Activated naive CD4-positive, alpha-beta T cell treated with anti-CD3 and anti-CD28 coated beads for 36 hours (primary cell): ENCODE measurements around the gene FMN2. TPM values are rescaled to one million over a fixed set of nuclear protein-coding genes. Genes with fewer than 3 reads are reported as not detected.

Experiments used
- CTCF ChIA-PET: fragments of 350-600 bp; sonication (Branson Sonifier 250); formaldehyde crosslinking; loops from one replicate; lab custom pipeline; 2021; ENCODE audit warnings: antibody characterized with exemption; lab: Charles Lee
- DNase-seq: peaks from one replicate; pipeline ENCODE4 v3.0.0-alpha.2; 2020
- H3K27ac Mint-ChIP-seq: one replicate; pipeline ENCODE4 v1.8.0; 2021; ENCODE audit warnings: mild to moderate bottlenecking, mixed read lengths
- H3K27me3 Mint-ChIP-seq: one replicate; pipeline ENCODE4 v1.8.0; 2021; ENCODE audit warnings: low read depth, mixed read lengths
- H3K36me3 Mint-ChIP-seq: one replicate; pipeline ENCODE4 v1.8.0; 2021; ENCODE audit warnings: low read depth, mixed read lengths
- H3K4me1 Mint-ChIP-seq: one replicate; pipeline ENCODE4 v1.8.0; 2021; ENCODE audit warnings: low read depth, mixed read lengths
- H3K4me3 Mint-ChIP-seq: one replicate; pipeline ENCODE4 v1.8.0; 2021; ENCODE audit warnings: mild to moderate bottlenecking, moderate library complexity, mixed read lengths
- H3K9me3 Mint-ChIP-seq: one replicate; pipeline ENCODE4 v1.8.0; 2021; ENCODE audit warnings: mixed read lengths
- intact Hi-C: fragments of 100-400 bp; cut with micrococcal nuclease; formaldehyde crosslinking; loops from one replicate; pipeline ENCODE4 v1.15.1; 2023
- total RNA-seq, 2 experiments: library from RNA; stranded (reverse); gene quantifications; one replicate each; pipeline ENCODE4 v1.2.3, GENCODE V29; 2021

Gene FMN2
- total RNA-seq, 2 experiments from 2014 or later: not detected

- Mint-ChIP-seq H3K4me3 (no peak overlapping the region), H3K4me1 (no peaks in the 10 kb centered on the region), H3K27ac (no peak overlapping the region), H3K36me3 (no peaks in the 10 kb centered on the region), H3K9me3 (no peaks in the 10 kb centered on the region), H3K27me3 (peaks cover 16% of the 10 kb centered on the region)
- intact Hi-C loops: no loop called here
- no peak for DNase-seq
- CTCF ChIA-PET: interaction anchor here (0.5 kb wide), 1 partner anchor 25 kb away, joined by 8 read pairs; no protein-coding TSS in a partner anchor
Measured at GRCh38 chr1:240084749-240085148, 6.9 kb upstream of the FMN2 start.

DNA sequence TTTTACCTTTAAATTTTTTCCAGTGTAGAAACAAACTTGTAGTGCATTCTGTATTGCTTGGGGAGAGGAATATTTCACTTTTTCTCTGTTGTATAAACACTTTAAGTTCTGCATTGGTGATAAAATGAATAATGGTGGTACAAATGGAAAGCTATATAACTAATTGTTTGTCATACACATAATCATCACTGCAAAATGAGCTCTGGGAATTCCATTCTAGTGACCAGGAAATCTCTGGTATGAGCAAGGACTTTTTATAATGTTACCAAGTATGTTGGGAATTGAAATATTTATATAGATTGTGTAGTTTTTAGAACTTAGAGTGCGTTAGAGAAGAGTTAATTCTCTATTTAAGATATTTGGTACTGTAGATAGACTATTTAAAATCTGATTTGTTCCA, 5.0 kb upstream of the FMN2 start:
- intact Hi-C loops: no loop called here
- Mint-ChIP-seq H3K9me3 (no peaks in the 10 kb centered on the region), H3K27me3 (peaks cover 29% of the 10 kb centered on the region), H3K36me3 (no peaks in the 10 kb centered on the region), H3K27ac (no peak overlapping the region), H3K4me3 (no peak overlapping the region), H3K4me1 (peaks cover 4% of the 10 kb centered on the region)
- CTCF ChIA-PET: interaction anchor here (0.6 kb wide), 1 partner anchor 112 kb away, joined by 5 read pairs; no protein-coding TSS in a partner anchor
- DNase-seq: no peak

- CTCF ChIA-PET: no interaction called here
- Mint-ChIP-seq H3K36me3 (no peaks in the 10 kb centered on the region), H3K9me3 (no peaks in the 10 kb centered on the region), H3K4me1 (peaks cover 6% of the 10 kb centered on the region), H3K27me3 (peaks cover 37% of the 10 kb centered on the region), H3K4me3 (no peak overlapping the region), H3K27ac (no peak overlapping the region)
- intact Hi-C loops: no loop called here
- DNase-seq: no peak
Measured at GRCh38 chr1:240090014-240090413, 1.7 kb upstream of the FMN2 start.

DNA sequence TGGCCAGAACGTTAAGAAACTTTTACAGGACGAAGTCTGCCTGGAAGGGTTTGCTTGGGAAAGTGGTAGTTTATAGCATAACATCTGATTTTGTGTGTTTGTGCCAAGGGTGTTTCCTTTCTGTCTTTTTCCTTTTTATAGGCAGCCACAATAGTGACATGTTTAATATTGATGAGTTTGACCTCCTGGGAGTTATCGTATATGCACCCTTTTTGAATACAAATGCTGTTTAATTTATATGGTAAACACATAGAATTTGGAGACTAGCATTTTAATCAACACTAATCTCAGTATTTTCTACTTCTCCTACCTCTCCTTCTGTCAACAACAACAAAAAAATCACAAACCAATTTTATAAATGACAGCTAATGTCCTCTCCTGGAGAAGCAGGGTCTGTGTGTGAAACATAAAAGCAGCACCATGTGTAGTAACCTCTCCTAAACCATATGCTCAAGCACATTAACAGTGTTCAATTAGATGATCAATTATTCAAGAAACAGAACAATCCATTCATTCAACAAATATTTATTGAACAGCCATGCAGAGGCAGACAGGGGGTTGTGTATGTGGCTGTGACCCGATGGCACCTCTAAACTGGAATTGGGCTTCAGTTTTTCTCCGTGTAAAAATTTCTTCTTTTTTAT, 604 bp upstream of the FMN2 start:
- Mint-ChIP-seq H3K4me1 (peaks cover 6% of the 10 kb centered on the region), H3K9me3 (no peaks in the 10 kb centered on the region), H3K27me3 (peaks cover 39% of the 10 kb centered on the region), H3K36me3 (no peaks in the 10 kb centered on the region), H3K4me3 (no peak overlapping the region), H3K27ac (no peak overlapping the region)
- DNase-seq: no peak
- intact Hi-C loops: no loop called here
- CTCF ChIA-PET: no interaction called here

DNA sequence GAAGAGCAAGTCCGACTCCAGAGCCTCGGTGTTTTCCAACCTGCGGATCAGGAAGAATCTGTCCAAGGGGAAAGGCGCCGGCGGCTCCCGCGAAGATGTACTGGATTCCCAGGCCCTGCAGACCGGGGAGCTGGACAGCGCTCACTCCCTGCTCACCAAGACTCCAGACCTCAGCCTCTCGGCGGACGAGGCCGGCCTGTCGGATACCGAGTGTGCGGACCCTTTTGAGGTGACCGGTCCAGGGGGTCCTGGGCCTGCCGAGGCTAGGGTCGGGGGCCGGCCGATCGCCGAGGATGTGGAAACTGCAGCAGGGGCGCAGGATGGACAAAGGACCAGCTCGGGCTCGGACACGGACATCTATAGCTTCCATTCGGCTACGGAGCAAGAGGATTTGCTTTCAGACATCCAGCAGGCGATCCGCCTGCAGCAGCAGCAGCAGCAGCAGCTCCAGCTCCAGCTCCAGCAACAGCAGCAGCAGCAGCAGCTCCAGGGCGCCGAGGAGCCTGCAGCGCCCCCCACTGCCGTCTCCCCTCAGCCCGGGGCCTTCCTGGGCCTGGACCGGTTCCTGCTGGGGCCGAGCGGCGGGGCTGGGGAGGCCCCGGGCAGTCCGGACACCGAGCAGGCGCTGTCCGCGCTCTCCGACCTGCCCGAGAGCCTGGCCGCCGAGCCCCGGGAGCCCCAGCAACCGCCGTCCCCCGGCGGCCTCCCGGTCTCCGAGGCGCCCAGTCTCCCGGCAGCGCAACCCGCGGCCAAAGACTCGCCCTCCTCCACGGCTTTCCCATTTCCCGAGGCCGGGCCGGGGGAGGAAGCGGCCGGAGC, 827 bp downstream of the FMN2 start:
- Mint-ChIP-seq H3K36me3 (no peaks in the 10 kb centered on the region), H3K4me3 (no peak overlapping the region), H3K4me1 (peaks cover 6% of the 10 kb centered on the region), H3K27ac (no peak overlapping the region), H3K9me3 (no peaks in the 10 kb centered on the region), H3K27me3 (peaks cover 36% of the 10 kb centered on the region)
- CTCF ChIA-PET: no interaction called here
- DNase-seq: no peak
- intact Hi-C loops: no loop called here

DNA sequence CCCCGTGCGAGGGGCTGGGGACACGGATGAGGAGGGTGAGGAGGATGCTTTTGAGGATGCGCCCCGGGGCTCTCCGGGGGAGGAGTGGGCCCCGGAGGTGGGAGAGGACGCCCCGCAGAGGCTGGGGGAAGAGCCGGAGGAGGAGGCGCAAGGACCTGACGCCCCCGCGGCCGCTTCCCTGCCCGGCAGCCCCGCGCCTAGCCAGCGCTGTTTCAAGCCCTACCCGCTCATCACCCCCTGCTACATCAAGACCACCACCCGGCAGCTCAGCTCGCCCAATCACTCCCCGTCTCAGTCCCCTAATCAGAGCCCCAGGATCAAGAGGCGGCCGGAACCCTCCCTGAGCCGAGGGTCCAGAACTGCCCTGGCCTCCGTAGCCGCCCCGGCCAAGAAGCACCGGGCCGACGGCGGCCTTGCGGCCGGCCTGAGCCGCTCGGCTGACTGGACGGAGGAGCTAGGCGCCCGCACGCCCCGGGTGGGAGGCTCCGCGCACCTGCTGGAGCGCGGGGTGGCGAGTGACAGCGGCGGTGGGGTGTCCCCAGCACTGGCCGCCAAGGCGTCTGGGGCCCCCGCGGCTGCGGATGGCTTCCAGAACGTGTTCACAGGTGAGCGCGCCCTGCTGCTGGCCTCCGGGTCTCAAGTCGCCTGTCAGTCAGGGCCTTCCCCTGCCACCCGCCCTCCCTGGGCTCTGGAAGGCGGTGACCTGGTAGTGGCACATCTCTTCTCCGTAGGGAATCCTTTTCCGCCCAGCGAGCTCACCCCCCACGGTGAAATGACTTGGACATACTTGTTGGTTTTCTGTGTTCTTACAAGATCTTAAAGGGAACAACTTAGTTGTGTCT, 1.7 kb downstream of the FMN2 start:
- no peaks in the 10 kb centered on the region for H3K9me3 Mint-ChIP-seq
- CTCF ChIA-PET: no interaction called here
- H3K4me3 Mint-ChIP-seq: no peak overlapping the region
- H3K4me1 Mint-ChIP-seq: peaks cover 6% of the 10 kb centered on the region
- H3K27me3 Mint-ChIP-seq: peaks cover 36% of the 10 kb centered on the region
- intact Hi-C loops: no loop called here
- H3K27ac Mint-ChIP-seq: no peak overlapping the region
- DNase-seq: no peak
- H3K36me3 Mint-ChIP-seq: no peaks in the 10 kb centered on the region

GRCh38 chr1:240094041-240094722, 2.5 kb downstream of the FMN2 start:
- Mint-ChIP-seq H3K4me3 (no peak overlapping the region), H3K4me1 (peaks cover 6% of the 10 kb centered on the region), H3K27ac (no peak overlapping the region), H3K27me3 (peaks cover 36% of the 10 kb centered on the region), H3K9me3 (no peaks in the 10 kb centered on the region), H3K36me3 (no peaks in the 10 kb centered on the region)
- DNase-seq: no peak
- CTCF ChIA-PET: interaction anchor here (0.5 kb wide), 1 partner anchor 11 kb away, joined by 3 read pairs; no protein-coding TSS in a partner anchor
- intact Hi-C loops: no loop called here

GRCh38 chr1:240096974-240097373, 5.3 kb downstream of the FMN2 start:
- Mint-ChIP-seq H3K36me3 (no peaks in the 10 kb centered on the region), H3K9me3 (no peaks in the 10 kb centered on the region), H3K27ac (no peak overlapping the region), H3K4me1 (peaks cover under 1% of the 10 kb centered on the region), H3K27me3 (peaks cover 22% of the 10 kb centered on the region), H3K4me3 (no peak overlapping the region)
- DNase-seq: no peak
- CTCF ChIA-PET: no interaction called here
- intact Hi-C loops: no loop called here

- H3K36me3 Mint-ChIP-seq: no peaks in the 10 kb centered on the region
- CTCF ChIA-PET: no interaction called here
- H3K27ac Mint-ChIP-seq: no peak overlapping the region
Measured at GRCh38 chr1:240098534-240098933, 6.9 kb downstream of the FMN2 start.

DNA sequence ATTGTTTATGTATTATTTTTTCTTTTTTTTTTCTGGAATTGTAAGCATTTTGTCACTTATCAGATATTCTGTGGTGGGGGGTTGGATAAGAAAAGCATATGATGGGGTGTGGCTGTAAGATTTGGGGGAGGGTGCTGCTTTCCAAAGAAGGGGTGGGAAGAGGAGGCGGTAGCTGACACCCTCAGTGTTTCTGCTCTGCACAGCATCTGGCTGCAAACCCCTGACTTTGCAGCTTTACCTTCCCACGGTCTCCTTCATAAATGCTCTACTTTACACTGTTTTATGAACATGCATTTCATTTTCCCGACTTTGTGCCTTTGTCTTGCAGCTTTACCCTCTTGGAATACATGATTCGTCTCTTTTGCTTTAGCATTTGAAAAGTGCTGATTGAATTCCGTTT, 7.6 kb downstream of the FMN2 start:
- DNase-seq: no peak
- Mint-ChIP-seq H3K36me3 (no peaks in the 10 kb centered on the region), H3K27ac (no peak overlapping the region), H3K4me1 (no peaks in the 10 kb centered on the region), H3K9me3 (no peaks in the 10 kb centered on the region), H3K27me3 (peaks cover 19% of the 10 kb centered on the region), H3K4me3 (no peak overlapping the region)
- CTCF ChIA-PET: no interaction called here
- intact Hi-C loops: no loop called here

More at GRCh38 chr1:240098534-240098933, 6.9 kb downstream of the FMN2 start:
- Mint-ChIP-seq H3K9me3 (no peaks in the 10 kb centered on the region), H3K4me1 (no peaks in the 10 kb centered on the region), H3K4me3 (no peak overlapping the region), H3K27me3 (peaks cover 24% of the 10 kb centered on the region)
- intact Hi-C loops: no loop called here
- no peak for DNase-seq

DNA sequence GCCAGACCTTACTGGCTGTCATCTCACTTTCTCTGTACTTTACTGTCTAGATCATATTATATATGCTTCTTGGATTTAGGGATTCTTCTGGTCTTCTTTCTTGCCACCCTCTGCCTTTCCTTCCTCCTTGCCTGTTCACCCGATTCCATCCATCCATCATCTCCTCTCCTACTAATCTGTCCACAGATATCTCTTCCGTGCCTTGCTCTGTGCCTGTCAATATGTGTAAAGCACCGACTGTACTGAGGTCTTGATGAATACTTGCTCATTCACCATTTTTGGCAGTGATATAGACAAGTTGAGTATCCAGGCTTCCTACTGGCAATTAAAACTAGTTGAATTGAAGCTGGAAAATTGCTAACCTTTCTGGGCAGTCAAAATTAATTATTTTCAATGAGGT, 8.1 kb downstream of the FMN2 start:
- intact Hi-C loops: no loop called here
- Mint-ChIP-seq H3K4me1 (no peaks in the 10 kb centered on the region), H3K9me3 (no peaks in the 10 kb centered on the region), H3K27me3 (peaks cover 17% of the 10 kb centered on the region), H3K27ac (no peak overlapping the region), H3K4me3 (no peak overlapping the region), H3K36me3 (no peaks in the 10 kb centered on the region)
- no peak for DNase-seq
- CTCF ChIA-PET: no interaction called here
